Activated naive CD4-positive, alpha-beta T cell treated with anti-CD3 and anti-CD28 coated beads, Interleukin-2, amount 50 U/mL, for 72 hours (primary cell): ENCODE data around the gene TLK2. TPM values are rescaled to one million over a fixed set of nuclear protein-coding genes. Genes with fewer than 3 reads are reported as not detected.
"Not testable (repeated sequence)": the region's sequence is repeated elsewhere in the genome, so short reads cannot be mapped to it uniquely, and the experiment has no call there.

Source experiments
- ATAC-seq, 2 donors: fragments of 150-1000 bp; cut with Tn5 transposase; 2 replicates each; pipeline ENCODE4 v1.10.0; 2021; ENCODE audit warnings: mild to moderate bottlenecking in 2 of 2, moderate library complexity in 2 of 2
- DNase-seq, 2 donors: peaks; one replicate each; pipeline ENCODE4 v3.0.0; 2021 to 2022; ENCODE audit warnings: low spot score in 2 of 2
- H3K27ac Mint-ChIP-seq, 2 donors: one replicate each; pipeline ENCODE4 v1.8.0; 2022; ENCODE audit warnings: mild to moderate bottlenecking in 2 of 2, mixed read lengths in 2 of 2
- H3K36me3 Mint-ChIP-seq, 2 donors: one replicate each; pipeline ENCODE4 v1.8.0; 2022; ENCODE audit warnings: mixed read lengths in 2 of 2
- H3K9me3 Mint-ChIP-seq, 2 donors: one replicate each; pipeline ENCODE4 v1.8.0; 2022; ENCODE audit warnings: mixed read lengths in 2 of 2
- total RNA-seq, 2 donors: library from RNA; stranded (reverse); gene quantifications; one replicate each; pipeline ENCODE4 v1.2.3, GENCODE V29; 2022

The TLK2 gene
- total RNA-seq, 2 donors from 2014 or later: 40.7 to 44.4 TPM

GRCh38 chr17:62573480-62574117 lies 95.0 kb downstream of the TLK2 start:
- H3K27ac Mint-ChIP-seq: peak overlapping the region in 1 of 2 donors; percentile 31
- ATAC-seq (peak in 1 of 2 donors; percentile 50), DNase-seq (no peak)
- peaks cover 9 to 13% of the 10 kb centered on the region in 2 donors for H3K36me3 Mint-ChIP-seq
- H3K9me3 Mint-ChIP-seq: no peaks in the 10 kb centered on the region

- Mint-ChIP-seq H3K9me3 (no peaks in the 10 kb centered on the region), H3K27ac (no peak overlapping the region), H3K36me3 (peaks cover 5 to 15% of the 10 kb centered on the region in 2 donors)
- DNase-seq (no peak), ATAC-seq (peak in 1 of 2 donors; percentile 70)
These were observed 97.8 kb downstream of the TLK2 start for GRCh38 chr17:62576382-62576781.

- H3K27ac Mint-ChIP-seq: peak overlapping the region in 1 of 2 donors; percentile 35
- H3K9me3 Mint-ChIP-seq: no peaks in the 10 kb centered on the region
- ATAC-seq (peak; percentile 26 to 61), DNase-seq (no peak)
- peaks cover 0 to 10% of the 10 kb centered on the region in 2 donors for H3K36me3 Mint-ChIP-seq
These were observed 100.3 kb downstream of the TLK2 start for GRCh38 chr17:62578757-62579487.

- no peak for DNase-seq
- H3K36me3 Mint-ChIP-seq: peaks cover 0 to 6% of the 10 kb centered on the region in 2 donors
- H3K27ac Mint-ChIP-seq: no peak overlapping the region
- ATAC-seq: no peak
- no peaks in the 10 kb centered on the region for H3K9me3 Mint-ChIP-seq
These were observed 102.3 kb downstream of the TLK2 start for GRCh38 chr17:62580947-62581346.

- ATAC-seq (no peak), DNase-seq (no peak)
- H3K27ac Mint-ChIP-seq: no peak overlapping the region
- H3K36me3 Mint-ChIP-seq: peaks cover 0 to 6% of the 10 kb centered on the region in 2 donors
- no peaks in the 10 kb centered on the region for H3K9me3 Mint-ChIP-seq
These were observed 103.1 kb downstream of the TLK2 start for GRCh38 chr17:62581764-62582163.

GRCh38 chr17:62587554-62587953 lies 108.9 kb downstream of the TLK2 start:
- no peak overlapping the region for H3K27ac Mint-ChIP-seq
- H3K36me3 Mint-ChIP-seq: peaks cover 0 to 6% of the 10 kb centered on the region in 2 donors
- DNase-seq (no peak), ATAC-seq (no peak)
- no peaks in the 10 kb centered on the region for H3K9me3 Mint-ChIP-seq

- DNase-seq (no peak), ATAC-seq (no peak)
- Mint-ChIP-seq H3K27ac (no peak overlapping the region), H3K9me3 (no peaks in the 10 kb centered on the region), H3K36me3 (peaks cover 0 to 6% of the 10 kb centered on the region in 2 donors)
These were observed 109.5 kb downstream of the TLK2 start for GRCh38 chr17:62588109-62588508.

- H3K36me3 Mint-ChIP-seq: peaks cover 0 to 11% of the 10 kb centered on the region in 2 donors
- ATAC-seq (no peak), DNase-seq (no peak)
- H3K9me3 Mint-ChIP-seq: no peaks in the 10 kb centered on the region
- H3K27ac Mint-ChIP-seq: no peak overlapping the region
These were observed 112.7 kb downstream of the TLK2 start for GRCh38 chr17:62591333-62591732.

GRCh38 chr17:62591822-62592221 lies 113.2 kb downstream of the TLK2 start:
- H3K36me3 Mint-ChIP-seq: peaks cover 0 to 12% of the 10 kb centered on the region in 2 donors
- not testable (repeated sequence) for H3K27ac Mint-ChIP-seq

GRCh38 chr17:62592341-62593099 lies 113.9 kb downstream of the TLK2 start:
- no peak overlapping the region for H3K27ac Mint-ChIP-seq
- no peak for ATAC-seq
- DNase-seq: no peak
- no peaks in the 10 kb centered on the region for H3K9me3 Mint-ChIP-seq
- H3K36me3 Mint-ChIP-seq: peaks cover 5 to 12% of the 10 kb centered on the region in 2 donors

More at GRCh38 chr17:62591822-62592221, 113.2 kb downstream of the TLK2 start:
- H3K9me3 Mint-ChIP-seq, ATAC-seq, DNase-seq: not testable (repeated sequence)

- Mint-ChIP-seq H3K27ac (no peak overlapping the region), H3K9me3 (no peaks in the 10 kb centered on the region), H3K36me3 (peaks cover 12 to 15% of the 10 kb centered on the region in 2 donors)
- DNase-seq (no peak), ATAC-seq (no peak)
These were observed 116.9 kb downstream of the TLK2 start for GRCh38 chr17:62595484-62595883.

- Mint-ChIP-seq H3K36me3 (peaks cover 12 to 15% of the 10 kb centered on the region in 2 donors), H3K27ac (no peak overlapping the region), H3K9me3 (no peaks in the 10 kb centered on the region)
- ATAC-seq (no peak), DNase-seq (no peak)
These were observed 118.0 kb downstream of the TLK2 start for GRCh38 chr17:62596662-62597061.

- H3K27ac Mint-ChIP-seq: no peak overlapping the region
- no peaks in the 10 kb centered on the region for H3K9me3 Mint-ChIP-seq
- peaks cover 12 to 15% of the 10 kb centered on the region in 2 donors for H3K36me3 Mint-ChIP-seq
These were observed 118.5 kb downstream of the TLK2 start for GRCh38 chr17:62597150-62597549.

GRCh38 chr17:62597920-62598319 lies 119.3 kb downstream of the TLK2 start:
- peaks cover 12 to 15% of the 10 kb centered on the region in 2 donors for H3K36me3 Mint-ChIP-seq
- no peak overlapping the region for H3K27ac Mint-ChIP-seq
- no peak for DNase-seq
- no peaks in the 10 kb centered on the region for H3K9me3 Mint-ChIP-seq
- no peak for ATAC-seq

More at GRCh38 chr17:62597150-62597549, 118.5 kb downstream of the TLK2 start:
- DNase-seq (no peak), ATAC-seq (no peak)

GRCh38 chr17:62599964-62600657 lies 121.5 kb downstream of the TLK2 start:
- Mint-ChIP-seq H3K9me3 (no peaks in the 10 kb centered on the region), H3K36me3 (peaks cover 12 to 15% of the 10 kb centered on the region in 2 donors), H3K27ac (peak overlapping the region in 1 of 2 donors; percentile 19)
- DNase-seq (no peak), ATAC-seq (no peak)

GRCh38 chr17:62600805-62601204 lies 122.2 kb downstream of the TLK2 start:
- H3K36me3 Mint-ChIP-seq: peaks cover 12 to 15% of the 10 kb centered on the region in 2 donors
- no peaks in the 10 kb centered on the region for H3K9me3 Mint-ChIP-seq
- ATAC-seq: no peak
- no peak for DNase-seq
- no peak overlapping the region for H3K27ac Mint-ChIP-seq
